GM18505 (cell line): ENCODE results near the gene ORAI2.
A peak's percentile ranks its signal among the peaks of the same experiment; 100 is the strongest.

Source experiments
- ATAC-seq: cut with Tn5 transposase; IDR thresholded peaks from one replicate; pipeline ENCODE4 v1.9.1; 2021; ENCODE audit not compliant: unreplicated experiment
- POLR2A ChIP-seq: IDR thresholded peaks from 4 replicates; pipeline ENCODE4 v1.6.1; 2011; ENCODE audit warnings: borderline replicate concordance; ENCODE audit not compliant: insufficient read depth, insufficient read length; ENCODE audit errors: extremely low read depth

ORAI2 gene

DNA sequence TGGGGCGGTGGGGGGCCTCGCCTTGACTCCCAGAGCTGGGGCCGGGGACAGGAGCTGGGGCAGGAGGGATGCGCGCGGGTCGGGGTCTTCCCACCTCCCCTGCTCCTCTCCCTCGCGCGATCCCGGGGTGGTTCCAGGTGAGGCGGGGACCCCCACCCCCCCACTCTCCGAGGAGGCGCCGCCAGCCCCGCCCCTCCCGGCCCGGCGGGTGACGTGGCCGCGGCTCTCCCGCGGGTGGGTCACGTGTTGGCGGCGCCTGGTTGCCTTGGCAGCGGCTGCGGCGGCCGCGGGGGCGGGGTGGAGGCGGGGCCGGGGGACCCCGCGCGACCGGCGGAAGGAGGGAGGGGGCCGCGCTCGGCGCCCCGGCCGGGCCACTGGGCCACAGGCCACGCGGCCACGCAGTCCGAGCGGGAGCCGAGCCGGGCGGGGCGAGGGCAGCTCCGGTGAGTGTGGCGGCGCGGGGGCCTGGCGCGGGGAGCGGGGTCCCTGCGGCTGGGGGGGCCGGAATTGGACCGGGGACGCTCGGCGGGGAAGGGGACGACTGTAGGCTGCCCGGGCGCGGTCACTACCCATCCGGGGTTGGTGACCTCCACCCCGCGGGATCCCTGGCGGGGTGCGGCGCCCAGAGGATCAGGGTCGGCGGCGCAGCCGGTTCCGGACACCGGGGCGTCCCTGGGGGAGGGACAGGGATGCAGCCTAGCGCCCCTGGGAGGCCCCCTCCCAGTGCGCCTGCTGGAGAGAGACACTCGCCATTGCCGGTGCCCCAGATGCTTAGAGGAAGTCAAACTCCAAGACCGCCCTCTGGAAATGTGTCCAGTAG lies at the start of gene ORAI2:
Gene ORAI2 (plus strand): TSS at position 357 of the 820 bp plus-strand sequence. CDS start 5,382 bp downstream, outside the sequence.
- peak; percentile 58 for ATAC-seq
- TF ChIP-seq POLR2A: peak; percentile 52

DNA sequence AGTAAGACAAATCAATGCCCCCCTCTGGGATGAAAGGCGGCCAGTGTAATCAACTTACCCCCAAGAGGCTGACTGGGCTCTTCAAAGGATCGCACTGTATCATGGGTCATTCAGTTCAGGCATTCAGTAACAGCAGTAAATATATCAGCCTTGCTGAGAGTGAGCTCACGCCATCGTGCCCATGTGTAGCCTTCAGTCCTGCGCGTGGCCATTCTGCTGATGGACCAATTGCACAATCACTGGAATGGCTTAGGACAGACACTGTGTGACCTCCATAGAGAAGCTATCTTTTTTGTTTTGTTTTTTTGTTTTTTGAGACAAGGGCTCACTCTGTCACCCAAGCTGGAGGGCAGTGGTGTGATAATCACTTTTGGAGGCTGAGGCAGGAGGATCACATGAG lies 46.3 kb upstream of the ORAI2 start:
- no peak for ATAC-seq
- no peak for TF ChIP-seq POLR2A

DNA sequence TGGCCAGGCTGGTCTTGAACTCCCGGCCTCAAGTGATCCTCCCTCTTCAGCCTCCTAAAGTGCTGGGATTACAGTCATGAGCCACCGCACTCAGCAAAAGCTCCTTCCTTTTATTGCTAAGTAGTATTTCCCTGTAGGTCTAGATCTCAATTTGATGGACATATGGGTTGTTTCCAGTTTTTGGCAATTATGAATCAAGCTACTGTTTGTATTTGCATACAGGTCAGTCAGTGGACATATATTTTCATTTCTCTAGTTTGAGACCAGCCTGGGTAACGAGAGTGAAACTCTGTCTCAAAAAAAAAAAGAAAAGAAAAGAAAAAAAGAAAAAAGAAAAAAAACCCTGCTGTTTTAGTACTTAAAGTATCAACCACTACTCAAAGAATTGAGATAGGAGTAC lies 43.6 kb upstream of the ORAI2 start:
- ATAC-seq: no peak
- TF ChIP-seq POLR2A: no peak

DNA sequence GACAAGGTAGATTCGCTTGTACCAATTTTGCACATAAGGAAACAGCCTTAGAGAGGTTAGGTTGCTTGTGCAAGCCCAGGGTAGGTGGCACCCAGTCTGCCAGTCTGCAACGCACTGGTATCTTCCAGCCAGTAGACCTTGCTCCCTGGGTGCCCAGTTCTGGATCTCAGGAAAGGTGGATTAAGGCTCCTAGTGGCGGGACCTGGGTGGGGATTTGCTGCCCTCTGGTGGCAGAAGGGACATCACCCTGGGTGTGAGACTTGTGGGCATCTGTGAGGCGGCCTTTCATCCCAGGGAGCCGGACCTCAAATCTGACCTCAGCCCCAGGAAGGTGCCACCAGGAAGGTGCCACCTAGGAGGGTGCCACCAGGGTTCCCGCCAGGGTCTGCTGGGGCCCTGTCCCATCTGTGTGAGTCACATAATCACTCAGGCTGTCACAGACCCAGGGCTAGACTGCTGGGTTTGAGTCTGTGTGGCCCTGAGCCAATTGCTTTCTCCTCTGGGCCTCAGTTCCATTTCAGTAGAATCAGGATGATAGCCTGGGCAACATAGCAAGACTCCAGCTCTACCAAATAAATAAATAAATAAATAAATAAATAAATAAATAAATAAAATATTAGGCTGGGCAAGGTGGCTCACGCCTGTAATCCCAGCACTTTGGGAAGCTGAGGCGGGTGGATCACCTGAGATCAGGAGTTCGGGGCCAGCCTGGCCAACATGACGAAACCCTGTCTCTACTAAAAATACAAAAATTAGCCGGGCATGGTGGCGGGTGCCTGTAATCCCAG lies 42.5 kb upstream of the ORAI2 start:
- no peak for TF ChIP-seq POLR2A
- no peak for ATAC-seq

DNA sequence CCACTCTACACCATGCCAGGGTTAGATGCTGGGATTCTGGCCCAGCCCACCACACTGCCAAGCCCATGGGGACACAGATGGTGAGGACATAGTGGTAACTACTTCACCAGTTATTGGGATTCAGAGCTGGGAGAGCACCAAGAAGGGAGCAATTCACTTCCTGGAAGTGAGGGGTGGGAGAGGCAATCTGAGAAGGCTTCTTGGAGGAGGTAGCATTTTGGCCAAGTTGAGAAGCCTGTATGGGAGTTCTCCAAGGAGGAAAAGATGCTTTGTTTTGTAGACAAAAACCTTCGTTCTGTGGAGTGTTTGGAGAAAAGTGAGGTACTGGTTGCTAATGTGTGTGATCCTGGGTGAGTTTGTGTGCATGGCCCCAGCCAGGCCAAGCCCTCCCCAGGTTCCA lies 41.0 kb upstream of the ORAI2 start:
- TF ChIP-seq POLR2A: no peak
- no peak for ATAC-seq

DNA sequence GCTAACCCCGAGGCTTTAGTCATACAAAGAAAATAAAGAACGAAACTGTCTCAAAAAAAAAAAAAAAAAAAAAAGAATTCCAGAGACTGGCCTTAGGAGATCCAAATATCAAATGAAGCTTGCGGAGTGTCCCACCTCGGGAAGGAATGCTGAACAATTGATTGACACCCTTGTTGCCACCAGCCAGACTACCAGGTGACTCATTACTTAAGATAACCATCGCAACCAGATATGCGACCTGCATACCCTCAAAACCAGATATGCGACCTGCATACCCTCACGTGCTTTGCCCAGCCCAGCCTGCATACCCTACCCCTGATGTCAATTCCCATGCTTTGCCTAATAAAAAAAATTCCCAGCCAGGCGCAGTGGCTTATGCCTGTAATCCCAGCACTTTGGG lies 39.9 kb upstream of the ORAI2 start:
- no peak for TF ChIP-seq POLR2A
- no peak for ATAC-seq

DNA sequence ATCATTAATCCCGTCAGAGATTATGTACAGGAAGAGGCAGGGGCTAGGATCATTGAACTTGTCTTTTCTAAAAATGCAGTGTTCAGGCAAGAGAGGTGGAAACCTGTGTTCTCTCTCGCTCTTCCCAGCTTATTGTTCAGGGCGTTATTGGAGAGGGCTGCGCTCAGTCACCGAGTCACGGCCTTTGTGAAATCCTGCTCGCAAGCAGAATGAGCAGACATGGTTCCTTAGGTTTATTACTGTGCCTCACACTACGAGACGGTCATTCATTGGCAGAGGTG lies 37.8 kb upstream of the ORAI2 start:
- TF ChIP-seq POLR2A: no peak
- ATAC-seq: no peak

DNA sequence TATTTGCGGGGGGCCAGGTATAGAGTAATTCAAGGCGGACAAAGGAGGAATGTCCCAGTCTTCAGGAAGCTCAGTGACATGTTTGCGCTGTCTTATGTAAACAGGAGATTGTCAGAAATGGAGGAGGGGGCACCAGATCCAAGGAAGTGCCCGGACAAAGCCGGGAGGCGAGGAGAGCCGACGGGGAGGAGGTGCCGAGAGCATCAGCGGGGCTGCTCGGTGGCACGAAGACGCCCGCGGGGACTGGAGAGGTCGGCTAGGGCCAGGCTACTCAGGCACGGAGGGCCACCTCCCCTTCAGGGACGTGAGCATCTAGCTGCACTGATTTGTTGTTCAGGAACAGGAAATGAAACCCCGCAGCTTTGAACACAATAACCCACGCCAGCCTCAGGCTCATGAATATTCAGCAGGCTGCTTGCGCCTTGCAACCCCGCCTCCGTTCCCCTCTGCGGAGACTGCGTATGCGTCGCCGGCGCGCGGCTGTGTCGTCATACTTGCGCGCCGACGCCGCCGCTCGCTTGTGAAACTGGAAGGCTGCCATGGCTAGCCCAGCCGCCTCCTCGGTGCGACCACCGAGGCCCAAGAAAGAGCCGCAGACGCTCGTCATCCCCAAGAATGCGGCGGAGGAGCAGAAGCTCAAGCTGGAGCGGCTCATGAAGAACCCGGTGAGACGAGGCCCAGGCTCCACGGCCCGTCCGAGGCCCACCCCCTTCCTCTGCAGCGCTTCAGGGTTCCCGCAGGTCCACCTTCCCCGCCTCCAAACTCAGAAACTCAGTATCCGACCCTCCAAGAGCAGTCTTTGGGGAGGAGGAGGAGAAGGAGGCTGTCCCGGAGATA lies 37.3 kb upstream of the ORAI2 start, which contains the start of gene PRKRIP1:
Gene PRKRIP1 (plus strand): TSS at position 491 of the 837 bp plus-strand sequence. CDS start 49 bp downstream, at position 540.
- TF ChIP-seq POLR2A: peak; percentile 72
- ATAC-seq: peak; percentile 95

DNA sequence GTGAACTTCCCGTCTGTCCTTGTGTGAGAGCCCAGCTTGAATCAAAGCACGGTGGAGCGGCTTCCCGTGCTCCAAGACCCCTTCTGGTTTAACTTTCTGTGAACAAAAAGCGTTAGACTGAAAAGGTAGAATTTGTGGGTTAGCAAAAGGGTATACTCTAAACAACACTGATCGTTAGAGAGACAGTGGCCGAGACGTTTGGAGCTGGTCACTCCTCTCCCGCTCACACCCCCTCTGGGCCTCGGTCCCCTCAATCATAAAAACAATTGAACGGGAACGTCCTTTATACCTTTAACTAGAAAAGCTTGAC lies 36.7 kb upstream of the ORAI2 start:
- ATAC-seq: no peak
- TF ChIP-seq POLR2A: no peak

DNA sequence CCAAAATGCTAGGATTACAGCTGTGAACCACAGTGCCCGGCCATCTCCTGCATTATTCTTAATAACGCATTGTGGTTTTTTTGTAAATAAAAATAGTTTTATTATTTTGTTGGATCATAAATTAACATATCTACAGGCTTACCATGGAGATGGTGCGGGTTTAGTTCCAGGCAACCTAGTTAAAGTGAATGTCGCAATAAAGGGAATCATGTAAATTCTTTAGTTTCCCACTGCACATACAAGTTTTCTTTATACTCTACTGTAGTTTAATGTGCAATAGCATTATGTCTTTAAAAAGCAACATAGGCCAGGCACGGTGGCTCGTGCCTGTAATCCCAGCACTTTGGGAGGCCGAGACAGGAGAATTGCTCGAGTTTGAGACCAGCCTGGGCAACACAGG lies 34.8 kb upstream of the ORAI2 start:
- ATAC-seq: no peak
- TF ChIP-seq POLR2A: no peak

DNA sequence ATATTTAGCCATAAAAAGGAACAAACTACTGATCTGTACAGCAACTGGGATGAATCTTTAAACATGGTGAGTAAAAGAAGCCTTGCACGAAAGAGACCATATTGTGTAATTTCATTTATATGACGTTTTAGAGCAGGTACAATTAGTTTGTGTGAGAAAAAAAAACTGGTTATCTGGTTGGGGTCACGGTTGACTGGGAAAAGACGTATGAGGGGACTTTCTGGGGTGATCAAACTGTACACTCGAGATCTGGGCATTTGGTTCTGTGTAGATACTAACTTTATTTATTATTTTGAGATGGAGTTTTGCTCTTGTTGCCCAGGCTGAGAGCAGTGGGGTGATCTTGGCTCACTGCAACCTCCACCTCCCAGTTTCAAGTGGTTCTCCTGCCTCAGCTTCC lies 33.0 kb upstream of the ORAI2 start:
- no peak for ATAC-seq
- TF ChIP-seq POLR2A: no peak

DNA sequence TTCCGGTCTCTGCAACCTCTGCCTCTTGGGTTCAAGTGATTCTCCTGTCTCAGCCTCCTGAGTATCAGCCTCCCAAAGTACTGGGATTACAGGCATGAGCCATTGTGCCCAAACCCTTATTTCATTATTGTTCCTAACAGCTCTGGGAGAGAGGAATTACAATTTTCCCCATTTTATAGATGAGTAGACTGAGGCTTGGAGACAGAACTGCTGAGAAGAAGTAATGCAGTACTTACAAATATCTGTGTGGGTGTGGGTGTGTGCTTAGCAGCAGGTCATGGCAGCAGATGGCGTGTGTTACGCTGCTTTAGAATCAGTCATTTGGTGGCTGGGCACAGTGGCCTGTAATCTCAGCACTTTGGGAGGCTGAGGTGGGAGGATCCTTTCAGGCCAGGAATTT lies 29.8 kb upstream of the ORAI2 start:
- ATAC-seq: no peak
- no peak for TF ChIP-seq POLR2A
